HG02938 (cell line): ENCODE results near the gene BCAS1.

Experiments used
- ATAC-seq: cut with Tn5 transposase; IDR thresholded peaks from one replicate; pipeline ENCODE4 v1.9.1; 2021; ENCODE audit warnings: mild to moderate bottlenecking, moderate library complexity; ENCODE audit not compliant: unreplicated experiment

Gene BCAS1

DNA sequence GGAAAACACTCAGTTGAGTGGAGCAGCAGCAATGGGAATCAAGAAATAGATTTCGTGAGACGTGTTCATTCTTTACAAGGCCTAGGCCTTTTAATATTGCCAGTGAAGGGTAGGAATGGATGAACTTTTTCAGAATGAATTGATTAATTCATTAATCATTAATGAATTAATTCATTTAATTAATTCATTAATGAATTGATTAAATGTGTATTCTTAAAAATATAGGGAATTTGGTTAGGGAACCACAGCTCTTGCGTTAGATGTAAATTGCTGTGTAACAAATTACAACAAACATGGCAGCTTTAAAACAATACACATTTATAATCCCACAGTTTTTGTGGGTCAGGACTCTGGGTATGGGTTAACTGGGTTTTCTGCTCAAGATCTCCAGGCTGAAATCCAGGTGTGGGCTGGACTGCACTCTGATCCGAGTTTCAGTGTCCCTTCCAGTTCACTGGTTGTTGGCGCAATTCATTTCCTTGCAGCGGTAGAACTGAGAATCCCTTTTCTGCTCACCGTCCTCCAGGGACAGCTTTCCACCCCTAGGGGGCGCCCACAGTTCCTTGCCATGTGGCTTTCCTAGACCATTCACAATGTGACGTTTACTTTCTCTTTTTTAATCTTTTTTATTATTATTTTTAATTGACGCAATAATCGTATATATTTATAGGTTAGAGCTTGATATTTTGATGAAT, 32.8 kb upstream of the BCAS1 start:
- peak; percentile 87 for ATAC-seq

DNA sequence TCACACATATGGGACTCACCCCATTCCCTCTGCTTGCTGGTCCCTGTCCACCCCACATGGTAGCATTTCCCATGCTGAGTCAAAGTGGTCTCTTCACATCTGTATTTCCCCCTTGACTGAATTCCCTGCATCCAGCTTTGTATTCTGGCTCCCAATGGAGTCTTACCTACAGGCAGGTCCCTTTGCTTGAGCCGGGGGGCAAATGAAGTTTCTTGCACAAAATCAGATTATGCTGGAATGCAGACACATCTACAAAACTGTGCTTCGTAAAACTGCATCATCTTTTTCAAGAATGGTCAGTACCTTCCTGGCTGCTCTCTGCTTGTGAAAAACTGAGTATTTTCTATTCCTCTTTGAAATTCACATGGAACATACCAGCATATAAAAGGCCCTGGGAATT, 32.1 kb upstream of the BCAS1 start:
- no peak for ATAC-seq

DNA sequence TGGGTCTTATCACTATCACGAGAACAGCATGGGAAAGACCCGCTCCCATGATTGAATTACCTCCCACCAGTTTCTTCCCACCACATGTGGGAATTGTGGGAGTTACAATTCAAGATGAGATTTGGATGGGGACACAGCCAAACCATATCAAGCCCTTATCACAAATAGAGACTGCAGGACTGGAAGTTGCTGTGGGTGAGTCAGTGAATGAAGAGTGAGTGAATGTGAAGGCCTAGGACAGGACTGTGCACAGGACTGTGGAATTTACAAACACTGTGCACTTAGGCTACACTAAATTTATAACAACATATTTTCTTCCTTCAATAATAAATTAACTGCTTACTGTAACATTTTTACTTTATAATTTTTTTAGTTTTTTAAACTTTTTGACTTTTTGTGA, 30.2 kb upstream of the BCAS1 start:
- no peak for ATAC-seq

DNA sequence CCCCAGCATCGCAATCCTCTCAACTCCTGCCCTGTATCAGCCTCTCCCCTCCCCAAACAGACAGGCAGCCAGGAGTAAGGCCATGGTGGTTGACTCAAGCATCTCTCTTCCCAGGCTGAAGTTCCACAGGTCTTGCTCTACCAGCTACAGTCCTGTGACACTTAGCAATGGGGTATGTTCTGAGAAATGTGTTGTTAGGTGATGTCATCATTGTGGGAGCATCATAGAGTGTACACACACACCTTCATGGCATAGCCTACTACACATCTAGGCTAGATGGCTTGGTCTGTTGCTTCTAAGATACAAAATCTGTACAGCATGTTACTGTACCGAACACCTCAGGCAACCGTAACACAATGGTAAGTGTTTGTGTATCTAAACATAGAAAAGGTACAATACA, 29.5 kb upstream of the BCAS1 start:
- no peak for ATAC-seq

DNA sequence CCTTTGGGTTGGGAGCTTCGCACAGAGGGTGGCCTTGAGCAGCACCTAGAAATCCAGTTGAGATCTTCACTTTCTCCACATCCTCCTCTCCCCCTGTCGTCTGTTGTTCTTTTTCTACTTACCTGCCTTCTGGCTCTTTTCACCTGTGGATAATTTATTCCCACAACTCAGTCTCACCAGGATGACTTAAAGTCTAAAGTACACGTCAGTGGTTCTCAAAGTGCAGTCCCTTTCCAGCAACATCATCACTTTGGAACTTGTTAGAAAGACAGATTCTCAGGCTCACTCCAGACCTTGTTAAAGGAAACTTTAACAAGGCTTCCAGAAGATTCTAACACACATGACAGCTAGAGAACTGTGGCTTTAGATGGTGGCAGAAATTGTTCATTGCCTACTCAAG, 27.7 kb upstream of the BCAS1 start:
- no peak for ATAC-seq

DNA sequence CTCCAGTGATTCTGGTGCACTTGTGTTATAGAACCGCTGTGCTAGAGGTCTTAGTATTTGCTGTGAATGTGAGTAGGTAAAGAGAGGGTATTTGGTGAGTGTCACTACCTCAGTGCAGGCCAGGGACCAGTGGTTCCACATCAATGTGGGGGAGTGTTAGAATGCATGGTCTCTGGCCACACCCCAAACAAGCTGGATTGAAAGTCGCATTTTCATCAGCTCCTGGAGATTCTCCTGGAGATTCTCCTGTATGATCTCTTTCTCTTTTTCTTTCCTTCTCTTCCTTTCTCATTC, 26.8 kb upstream of the BCAS1 start:
- no peak for ATAC-seq

DNA sequence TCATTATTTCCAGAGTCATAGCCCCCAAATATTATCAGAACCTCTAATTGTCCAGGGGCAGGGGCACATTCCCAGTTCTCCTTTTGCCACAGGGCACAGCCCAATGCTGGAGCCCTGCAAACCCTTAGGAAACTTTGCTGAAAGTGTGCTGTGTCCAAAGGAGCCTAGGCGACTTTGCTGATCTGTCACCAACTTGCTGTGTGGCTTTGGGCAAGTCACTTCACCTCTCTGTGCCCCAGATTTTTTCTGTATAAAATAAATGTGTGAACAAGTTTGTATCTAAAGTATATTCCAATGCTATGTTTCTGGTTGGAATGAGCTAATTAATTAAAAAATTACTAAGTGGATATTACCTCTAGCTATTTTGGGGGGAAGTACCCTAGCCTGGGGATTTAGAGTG, 25.4 kb upstream of the BCAS1 start:
- no peak for ATAC-seq

DNA sequence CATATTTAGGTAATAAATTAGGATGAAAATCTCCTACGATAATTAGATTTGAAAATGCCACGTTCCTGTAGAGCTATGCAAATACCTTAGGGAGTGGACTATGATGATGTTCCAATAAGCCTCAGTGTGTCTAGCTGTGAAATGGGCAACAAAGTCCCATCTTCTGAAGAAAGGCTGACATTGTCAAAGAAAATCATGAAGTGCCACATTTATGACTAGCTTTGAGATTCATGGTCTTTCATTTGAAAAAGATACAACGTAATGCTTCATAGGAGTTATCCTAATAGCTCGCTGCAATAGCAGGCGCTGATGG, 23.8 kb upstream of the BCAS1 start:
- no peak for ATAC-seq

DNA sequence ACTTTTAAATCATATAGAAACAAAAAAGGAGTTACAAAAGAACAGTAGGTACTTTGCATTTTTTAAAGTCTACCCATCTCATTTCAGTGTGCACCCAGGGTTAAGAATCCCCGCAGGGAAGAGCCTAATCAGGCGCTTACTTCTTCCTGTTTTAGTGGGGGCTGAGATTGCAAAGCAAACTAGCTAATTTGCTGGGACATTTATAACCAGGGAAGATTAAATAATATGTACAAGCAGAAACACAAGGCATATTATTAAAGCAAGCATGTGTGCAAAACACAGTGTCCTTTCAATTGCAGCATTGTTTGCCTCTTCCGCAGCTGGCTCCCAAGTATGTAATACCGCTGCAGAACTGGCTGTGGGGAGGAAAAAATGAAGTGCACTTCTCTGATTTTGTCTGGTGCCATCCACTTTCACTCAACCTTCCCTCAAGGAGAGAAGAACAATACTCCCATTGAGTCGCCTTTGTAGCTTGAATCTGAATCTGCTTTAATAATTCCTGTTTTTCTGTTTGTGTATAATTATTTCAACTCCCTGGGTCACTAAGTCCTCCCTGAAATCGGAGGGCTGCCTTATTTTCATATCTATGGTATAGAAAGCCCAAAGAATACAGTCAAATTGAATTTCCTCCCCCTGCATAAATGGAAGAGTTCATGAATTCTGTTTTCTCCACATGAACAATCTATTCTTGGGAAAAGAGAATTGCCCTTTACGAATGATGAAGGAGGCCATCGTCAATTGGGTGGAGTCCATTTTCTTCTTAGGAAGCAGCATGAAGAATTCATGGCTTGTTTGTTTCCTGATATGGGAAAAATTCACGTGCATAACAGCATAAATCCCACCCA, 23.3 kb upstream of the BCAS1 start:
- no peak for ATAC-seq

DNA sequence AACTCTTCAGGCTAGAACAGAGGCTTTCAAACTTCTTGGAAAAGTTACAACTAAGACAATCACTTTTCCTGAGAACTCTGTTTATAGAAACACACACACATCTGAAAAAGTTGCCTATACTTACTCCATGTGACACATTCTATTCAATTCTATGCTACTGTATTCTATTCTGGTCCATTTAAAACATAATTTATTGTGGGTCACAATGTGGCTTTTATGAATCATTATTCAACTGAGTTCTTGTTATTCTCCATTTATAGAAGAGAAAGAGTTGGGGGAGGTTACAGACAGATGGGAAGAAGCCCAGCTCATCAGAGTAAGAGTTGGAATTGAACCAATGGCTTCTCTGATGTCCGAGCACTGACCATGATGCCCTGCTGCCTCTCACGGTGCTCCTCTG, 21.6 kb upstream of the BCAS1 start:
- no peak for ATAC-seq

DNA sequence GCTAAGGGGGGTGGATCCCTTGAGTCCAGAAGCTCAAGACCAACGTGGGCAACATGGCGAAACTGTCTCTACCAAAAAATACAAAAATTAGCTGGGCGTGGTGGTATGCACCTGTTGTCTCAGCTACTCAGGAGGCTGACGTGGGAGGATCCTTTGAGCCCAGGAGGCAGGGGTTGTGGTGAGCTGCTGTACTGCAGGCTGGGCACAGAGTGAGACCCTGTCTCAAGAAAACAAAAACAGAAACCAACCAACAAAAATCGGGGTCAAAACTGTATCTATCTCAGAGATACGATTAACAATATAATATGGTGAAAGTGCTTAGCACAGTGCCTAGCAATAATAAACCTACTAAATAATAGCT, 20.7 kb upstream of the BCAS1 start:
- no peak for ATAC-seq

DNA sequence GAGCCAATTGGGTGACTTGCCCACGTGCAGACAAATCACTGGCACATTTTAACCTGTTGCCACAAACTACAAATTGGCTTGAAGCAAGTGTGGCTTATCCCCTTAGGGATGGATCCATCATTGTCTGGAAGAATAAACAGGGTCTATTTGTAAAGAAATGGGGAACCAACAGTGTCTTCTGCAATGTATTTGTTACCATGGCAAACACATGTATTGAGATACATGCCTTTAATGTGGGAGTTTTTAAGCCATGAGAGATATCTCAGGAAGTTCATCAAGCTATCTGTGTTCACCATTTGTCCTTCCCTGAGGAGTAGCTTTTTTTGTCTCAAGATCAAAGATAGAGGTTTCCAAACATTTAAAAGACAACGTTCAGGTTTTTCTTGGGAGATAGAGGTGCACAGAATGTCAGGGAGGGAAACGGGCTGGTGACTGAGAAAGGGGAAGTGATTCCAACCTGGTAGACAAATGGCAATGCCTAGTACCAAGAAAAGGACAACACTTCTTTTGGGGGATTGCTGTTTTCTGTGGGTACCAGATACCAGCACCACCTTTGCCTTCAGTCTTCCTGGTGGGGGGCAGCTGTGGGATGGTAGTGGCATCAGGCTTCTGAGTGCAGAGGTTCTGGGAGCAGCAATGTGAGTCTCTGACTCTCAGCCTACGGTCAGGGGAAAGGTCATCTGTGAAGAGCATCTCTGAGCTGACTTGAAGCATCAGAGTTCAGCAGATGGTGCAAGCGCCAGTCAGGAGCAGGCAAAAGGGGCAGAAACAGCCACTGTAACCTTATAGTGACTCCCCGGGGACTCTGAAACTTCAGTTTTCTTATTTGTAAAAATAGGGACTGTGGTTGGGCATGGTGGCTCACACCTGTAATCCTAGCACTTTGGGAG, 20.1 kb upstream of the BCAS1 start:
- ATAC-seq: no peak

DNA sequence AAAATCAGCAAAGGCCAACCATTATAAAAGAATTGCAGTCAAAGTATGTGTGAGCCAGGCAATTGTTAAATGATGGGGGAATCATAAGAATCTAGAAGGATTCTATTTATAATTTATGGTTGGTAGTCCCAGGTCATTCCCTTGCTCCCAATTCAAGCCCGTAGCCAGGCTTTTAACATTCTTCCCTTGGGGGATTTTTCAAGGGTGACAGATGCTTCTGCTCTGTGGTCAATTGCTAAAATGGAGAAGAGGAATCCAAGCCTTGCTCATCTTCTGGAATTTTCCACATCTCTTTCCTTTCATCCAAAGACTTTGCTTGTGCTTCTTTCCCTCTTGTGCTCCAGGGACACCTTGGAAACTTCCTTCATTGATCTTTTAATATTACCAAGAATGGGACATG, 18.0 kb upstream of the BCAS1 start:
- no peak for ATAC-seq

DNA sequence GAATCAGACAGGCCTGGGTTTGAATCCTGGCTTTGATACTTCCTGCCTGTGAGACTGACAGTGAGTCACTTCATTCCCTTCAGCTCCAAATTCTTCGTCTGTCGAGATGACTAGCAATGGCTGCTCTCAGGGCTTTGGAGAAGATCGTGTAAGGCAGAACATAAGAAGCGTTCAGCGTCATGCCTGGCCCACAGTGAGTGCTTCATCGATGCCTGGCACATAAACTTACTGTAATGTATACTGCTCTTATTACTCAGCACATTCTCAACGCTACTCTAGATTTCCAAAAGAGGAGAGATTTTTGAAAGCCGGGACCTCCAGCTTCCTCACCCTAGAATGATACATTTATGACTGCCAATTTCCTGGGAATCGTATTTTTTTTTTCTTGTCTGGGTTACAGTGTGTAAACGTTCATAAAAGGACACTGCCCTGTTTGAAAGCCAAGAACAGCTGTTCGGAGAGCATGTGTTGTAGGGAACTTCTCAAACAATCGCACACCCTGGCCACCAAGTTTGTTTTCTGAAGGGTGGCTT, 16.2 kb upstream of the BCAS1 start:
- no peak for ATAC-seq

DNA sequence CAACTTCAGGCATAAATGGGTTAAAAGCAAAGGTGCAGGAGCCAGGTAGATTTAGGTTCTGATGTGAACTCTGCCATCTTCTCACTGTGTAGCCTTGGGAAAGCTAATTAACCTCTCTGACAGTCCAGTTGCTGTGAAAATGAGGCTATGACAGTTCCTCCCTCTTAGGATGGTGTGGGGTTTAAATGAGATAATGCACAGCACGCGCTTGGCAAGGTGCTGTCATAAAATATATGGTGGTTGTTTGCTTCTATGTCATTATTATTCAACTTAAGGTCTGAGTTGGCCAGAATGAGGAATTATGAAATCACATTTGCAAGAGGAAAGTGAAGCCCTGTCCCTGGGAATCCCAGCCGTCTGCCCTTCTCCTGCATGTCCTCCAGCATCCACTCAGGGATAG, 15.5 kb upstream of the BCAS1 start:
- ATAC-seq: no peak

DNA sequence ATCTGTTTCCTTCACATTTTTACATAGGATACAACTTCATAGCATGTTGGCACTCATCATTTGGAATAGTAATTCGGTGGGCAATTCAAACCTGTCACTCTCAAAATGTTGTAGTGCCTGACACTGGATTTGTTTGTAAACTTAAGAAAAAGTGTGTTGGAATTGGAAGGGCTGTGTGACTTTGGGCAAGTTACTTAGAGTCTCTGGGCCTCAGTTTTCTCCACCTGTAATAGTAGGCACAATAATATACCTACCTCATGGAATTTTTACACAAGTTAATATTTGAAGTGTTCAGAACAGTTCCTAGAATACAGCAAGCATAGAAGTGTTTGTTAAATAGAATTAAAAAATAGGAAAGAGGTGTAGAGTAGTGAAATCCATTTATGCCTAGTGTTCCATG, 15.0 kb upstream of the BCAS1 start:
- ATAC-seq: no peak

DNA sequence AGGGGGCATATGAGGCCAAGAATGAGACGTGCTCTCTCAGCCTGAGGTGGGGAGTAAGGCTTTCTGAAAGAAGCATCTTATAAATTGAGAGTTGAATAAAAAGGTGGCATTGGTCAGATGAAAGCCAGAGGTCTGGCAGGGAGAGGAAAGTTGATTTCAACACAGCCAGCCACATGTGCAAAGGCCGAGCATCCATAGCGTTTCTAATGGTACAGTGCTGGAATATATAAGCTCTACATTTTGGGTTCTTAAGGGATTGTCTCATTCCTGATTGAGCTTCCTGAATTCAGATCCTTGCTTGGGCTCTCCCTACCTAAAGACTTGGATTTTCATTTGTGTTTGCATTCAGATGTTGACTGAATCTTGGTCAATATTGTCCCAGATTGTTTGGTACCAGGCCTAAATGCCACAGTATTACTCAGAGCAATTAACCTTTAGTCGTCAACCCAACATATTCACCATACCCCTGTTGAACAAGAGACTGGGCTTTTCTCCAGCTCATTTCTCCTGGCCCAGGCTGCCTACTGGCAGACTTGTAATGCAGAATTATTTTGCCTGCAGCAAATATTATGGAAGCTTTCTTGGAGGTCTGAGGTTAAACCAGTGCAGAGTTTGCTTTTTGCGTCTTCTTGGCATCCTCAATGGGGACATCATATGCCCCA, 14.5 kb upstream of the BCAS1 start:
- ATAC-seq: no peak

DNA sequence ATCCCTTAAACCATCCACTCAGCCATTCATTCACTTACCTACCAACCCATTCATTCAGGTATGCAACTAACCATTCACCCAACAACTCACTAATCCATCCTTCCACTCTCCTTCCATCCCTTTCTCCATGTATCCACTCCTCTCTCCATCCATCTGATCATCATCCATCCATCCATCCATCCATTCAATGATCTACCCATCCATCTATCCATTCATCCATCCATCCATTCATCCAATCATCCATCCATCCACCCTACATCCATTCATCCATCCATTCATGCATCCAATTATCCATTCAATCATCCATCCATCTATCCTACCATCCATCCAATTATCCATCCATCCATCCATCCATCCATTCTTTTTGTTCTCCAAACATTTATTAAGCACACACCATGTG, 13.8 kb upstream of the BCAS1 start:
- ATAC-seq: no peak

DNA sequence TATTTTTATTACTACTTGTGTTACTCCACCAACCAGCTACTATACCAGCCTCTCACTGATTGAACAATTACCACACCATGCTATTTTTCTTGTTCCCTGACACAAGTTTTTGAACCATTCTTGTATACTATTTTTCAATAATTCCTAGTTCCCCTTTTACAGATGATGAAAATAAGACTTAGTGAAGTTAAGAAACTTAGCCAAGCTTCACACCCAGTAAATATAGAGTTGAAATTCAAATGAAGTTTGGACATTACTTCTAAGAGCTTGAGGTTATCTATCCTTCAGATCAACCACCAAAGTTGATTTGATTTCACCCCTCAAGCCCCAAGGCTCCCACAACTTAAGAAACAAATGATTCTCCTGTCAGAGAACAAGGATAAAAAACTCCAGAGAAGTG, 13.1 kb upstream of the BCAS1 start:
- peak; percentile 79 for ATAC-seq

DNA sequence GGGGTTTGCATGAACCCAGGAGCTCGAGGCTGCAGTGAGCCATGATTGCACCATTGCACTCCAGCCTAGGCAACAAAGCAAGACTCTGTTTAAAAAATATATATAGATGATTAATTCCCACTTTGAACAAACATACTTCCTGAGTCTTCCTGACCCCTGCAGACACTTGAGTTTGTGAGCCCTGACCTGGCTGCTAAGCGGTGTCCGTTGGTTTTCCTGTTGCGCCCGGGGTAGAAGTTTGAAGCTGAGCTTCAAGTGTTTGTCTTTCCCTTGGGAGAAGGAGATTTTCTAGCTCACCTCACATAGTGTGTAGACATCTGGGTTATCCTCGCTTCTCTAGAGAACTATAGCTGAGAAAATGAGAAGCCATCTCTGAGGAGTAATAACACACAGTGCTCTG, 11.7 kb upstream of the BCAS1 start:
- no peak for ATAC-seq

DNA sequence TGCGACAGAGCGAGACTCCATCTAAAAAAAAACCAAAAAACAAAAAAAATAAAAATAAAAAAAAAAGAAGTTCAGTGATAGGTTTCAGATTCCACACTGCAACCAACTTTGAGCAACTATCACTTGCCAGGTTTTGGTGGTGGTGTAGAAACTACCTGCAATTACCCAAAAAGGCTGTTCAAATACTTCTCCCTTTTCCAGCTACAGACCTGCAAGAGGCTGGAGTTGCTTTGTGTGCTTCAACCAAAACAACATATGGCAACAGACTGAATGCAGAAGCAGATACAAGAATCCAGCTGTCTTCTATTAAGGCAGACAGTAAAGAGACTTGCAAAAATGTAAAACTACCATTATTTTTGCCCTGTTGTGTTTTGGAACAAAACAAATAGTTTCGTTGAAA, 9.3 kb upstream of the BCAS1 start:
- no peak for ATAC-seq
